ENCODE results near the gene MLLT10.
"Not testable (repeated sequence)": the region's sequence is repeated elsewhere in the genome, so short reads cannot be mapped to it uniquely, and the experiment has no call there.

The MLLT10 gene

GRCh38 chr10:21529032-21529910 is 4.8 kb upstream of the MLLT10 start:
- DNase-seq: no peak

- DNase-seq: no peak
Observed at GRCh38 chr10:21530168-21530567, 3.9 kb upstream of the MLLT10 start.

GRCh38 chr10:21530641-21531040 is 3.4 kb upstream of the MLLT10 start:
- DNase-seq: no peak

- no peak for DNase-seq
Observed at GRCh38 chr10:21531164-21531563, 2.9 kb upstream of the MLLT10 start.

- DNase-seq: no peak
Observed at GRCh38 chr10:21532694-21533466, 1.2 kb upstream of the MLLT10 start.

GRCh38 chr10:21534280-21534586 is 201 bp downstream of the MLLT10 start:
- no peak for DNase-seq

- DNase-seq: peak; percentile 47
Observed at GRCh38 chr10:21534604-21535493, 817 bp downstream of the MLLT10 start.

- no peak for DNase-seq
Observed at GRCh38 chr10:21535494-21535965, 1.5 kb downstream of the MLLT10 start.

GRCh38 chr10:21535976-21536375 is 1.9 kb downstream of the MLLT10 start:
- DNase-seq: not testable (repeated sequence)

- DNase-seq: no peak
Observed at GRCh38 chr10:21536874-21537273, 2.8 kb downstream of the MLLT10 start.

GRCh38 chr10:21540701-21541100 is 6.7 kb downstream of the MLLT10 start:
- not testable (repeated sequence) for DNase-seq

GRCh38 chr10:21547246-21547645 is 13.2 kb downstream of the MLLT10 start:
- no peak for DNase-seq

GRCh38 chr10:21552638-21553037 is 18.6 kb downstream of the MLLT10 start:
- no peak for DNase-seq

- no peak for DNase-seq
Observed at GRCh38 chr10:21556527-21556926, 22.5 kb downstream of the MLLT10 start.

- DNase-seq: not testable (repeated sequence)
Observed at GRCh38 chr10:21558984-21559383, 25.0 kb downstream of the MLLT10 start.

- no peak for DNase-seq
Observed at GRCh38 chr10:21570761-21571521, 36.9 kb downstream of the MLLT10 start.

- DNase-seq: no peak
Observed at GRCh38 chr10:21572578-21572977, 38.5 kb downstream of the MLLT10 start.

GRCh38 chr10:21574514-21574913 is 40.5 kb downstream of the MLLT10 start:
- DNase-seq: not testable (repeated sequence)

- DNase-seq: no peak
Observed at GRCh38 chr10:21579291-21579690, 45.3 kb downstream of the MLLT10 start.

- DNase-seq: not testable (repeated sequence)
Observed at GRCh38 chr10:21581421-21581834, 47.4 kb downstream of the MLLT10 start.

GRCh38 chr10:21584834-21585530 is 51.0 kb downstream of the MLLT10 start:
- no peak for DNase-seq

GRCh38 chr10:21587391-21587790 is 53.4 kb downstream of the MLLT10 start:
- no peak for DNase-seq

Measured in CD4-positive, alpha-beta T cell treated with Interleukin-12 subunit alpha and Interleukin-12 subunit beta, for 1 hour (primary cell).